Measurements from ENCODE around the gene OR51F2. TPM values are rescaled to one million over a fixed set of nuclear protein-coding genes. Genes with fewer than 3 reads are reported as not detected.

The OR51F2 gene
- total RNA-seq, 2 experiments from 2014 or later: not detected

Other genes starting within 250 kb of the OR51F2 start
- gene OR52I2, start 239.6 kb upstream of the OR51F2 start, total RNA-seq (2014; rRNA removed; shearing (Covaris generic)): not detected in 2 replicates
- not detected in 2 replicates for gene OR52I2, start 239.6 kb upstream of the OR51F2 start, total RNA-seq (2022)
- not detected in 2 replicates for gene OR52I1, start 227.3 kb upstream of the OR51F2 start, total RNA-seq (2014; rRNA removed; shearing (Covaris generic))
- not detected in 2 replicates for gene OR52I1, start 227.3 kb upstream of the OR51F2 start, total RNA-seq (2022)
- 10.4 and 13.2 TPM in 2 replicates for gene TRIM68, start 213.1 kb upstream of the OR51F2 start, total RNA-seq (2014; rRNA removed; shearing (Covaris generic))
- 11.9 and 15.8 TPM in 2 replicates for gene TRIM68, start 213.1 kb upstream of the OR51F2 start, total RNA-seq (2022)
- not detected in 2 replicates for gene OR51D1, start 183.8 kb upstream of the OR51F2 start, total RNA-seq (2014; rRNA removed; shearing (Covaris generic))
- not detected in 2 replicates for gene OR51D1, start 183.8 kb upstream of the OR51F2 start, total RNA-seq (2022)
- gene OR51E1, start 177.3 kb upstream of the OR51F2 start, total RNA-seq (2014; rRNA removed; shearing (Covaris generic)): 0.09 TPM in 1 of 2 replicates, not detected in the other
- gene OR51E1, start 177.3 kb upstream of the OR51F2 start, total RNA-seq (2022): not detected in 2 replicates
- gene OR51E2, start 123.5 kb upstream of the OR51F2 start, total RNA-seq (2014; rRNA removed; shearing (Covaris generic)): 0.05 TPM in 1 of 2 replicates, not detected in the other
- gene OR51E2, start 123.5 kb upstream of the OR51F2 start, total RNA-seq (2022): not detected in 2 replicates
- gene MMP26, start 116.5 kb upstream of the OR51F2 start, total RNA-seq (2014; rRNA removed; shearing (Covaris generic)): not detected in 2 replicates
- not detected in 2 replicates for gene MMP26, start 116.5 kb upstream of the OR51F2 start, total RNA-seq (2022)
- not detected in 2 replicates for gene OR51F1, start 51.4 kb upstream of the OR51F2 start, total RNA-seq (2014; rRNA removed; shearing (Covaris generic))
- gene OR51F1, start 51.4 kb upstream of the OR51F2 start, total RNA-seq (2022): not detected in 2 replicates
- not detected in 2 replicates for gene OR52R1, start 16.9 kb upstream of the OR51F2 start, total RNA-seq (2014; rRNA removed; shearing (Covaris generic))
- gene OR52R1, start 16.9 kb upstream of the OR51F2 start, total RNA-seq (2022): not detected in 2 replicates
- not detected in 2 replicates for gene OR51S1, start 27.9 kb downstream of the OR51F2 start, total RNA-seq (2014; rRNA removed; shearing (Covaris generic))
- gene OR51S1, start 27.9 kb downstream of the OR51F2 start, total RNA-seq (2022): not detected in 2 replicates
- not detected in 2 replicates for gene OR51T1, start 60.6 kb downstream of the OR51F2 start, total RNA-seq (2014; rRNA removed; shearing (Covaris generic))
- not detected in 2 replicates for gene OR51T1, start 60.6 kb downstream of the OR51F2 start, total RNA-seq (2022)
- gene OR51A7, start 82.5 kb downstream of the OR51F2 start, total RNA-seq (2014; rRNA removed; shearing (Covaris generic)): not detected in 2 replicates
- gene OR51A7, start 82.5 kb downstream of the OR51F2 start, total RNA-seq (2022): not detected in 2 replicates
- not detected in 2 replicates for gene OR51G2, start 98.0 kb downstream of the OR51F2 start, total RNA-seq (2014; rRNA removed; shearing (Covaris generic))
- not detected in 2 replicates for gene OR51G2, start 98.0 kb downstream of the OR51F2 start, total RNA-seq (2022)
- not detected in 2 replicates for gene OR51G1, start 103.0 kb downstream of the OR51F2 start, total RNA-seq (2014; rRNA removed; shearing (Covaris generic))
- gene OR51G1, start 103.0 kb downstream of the OR51F2 start, total RNA-seq (2022): not detected in 2 replicates
- gene OR51A4, start 126.3 kb downstream of the OR51F2 start, total RNA-seq (2014; rRNA removed; shearing (Covaris generic)): not detected in 2 replicates
- not detected in 2 replicates for gene OR51A4, start 126.3 kb downstream of the OR51F2 start, total RNA-seq (2022)
- not detected in 2 replicates for gene OR51A2, start 134.4 kb downstream of the OR51F2 start, total RNA-seq (2014; rRNA removed; shearing (Covaris generic))
- gene OR51A2, start 134.4 kb downstream of the OR51F2 start, total RNA-seq (2022): not detected in 2 replicates
- not detected in 2 replicates for gene OR51L1, start 173.5 kb downstream of the OR51F2 start, total RNA-seq (2014; rRNA removed; shearing (Covaris generic))
- gene OR51L1, start 173.5 kb downstream of the OR51F2 start, total RNA-seq (2022): not detected in 2 replicates
- not detected in 2 replicates for gene OR52J3, start 225.2 kb downstream of the OR51F2 start, total RNA-seq (2014; rRNA removed; shearing (Covaris generic))
- not detected in 2 replicates for gene OR52J3, start 225.2 kb downstream of the OR51F2 start, total RNA-seq (2022)
- not detected in 2 replicates for gene OR52E2, start 238.3 kb downstream of the OR51F2 start, total RNA-seq (2014; rRNA removed; shearing (Covaris generic))
- gene OR52E2, start 238.3 kb downstream of the OR51F2 start, total RNA-seq (2022): not detected in 2 replicates
- not detected in 2 replicates for gene OR52E1, start 248.3 kb downstream of the OR51F2 start, total RNA-seq (2014; rRNA removed; shearing (Covaris generic))
- not detected in 2 replicates for gene OR52E1, start 248.3 kb downstream of the OR51F2 start, total RNA-seq (2022)

Data from OCI-LY7 (cell line).